ENCODE results near the gene PLEKHH3.
"Not testable (repeated sequence)": the region's sequence is repeated elsewhere in the genome, so short reads cannot be mapped to it uniquely, and the experiment has no call there.

The PLEKHH3 gene

GRCh38 chr17:42623271-42623670 is 53.5 kb downstream of the PLEKHH3 start:
- no peaks in the 10 kb centered on the region for H3K9me2 ChIP-seq (replicated peaks; ENCODE audit: low read depth, low read length)
- no peaks in the 10 kb centered on the region for H3K79me2 ChIP-seq (ENCODE audit: insufficient read depth, low read length)
- peaks cover 6% of the 10 kb centered on the region for H3K4me1 ChIP-seq (ENCODE audit: insufficient read depth, low read length, poor library complexity, severe bottlenecking)
- TF ChIP-seq EZH2phosphoT487 (IDR thresholded peaks at IDR 0.05; ENCODE audit: borderline replicate concordance) (no peak), CTCF (conservative IDR thresholded peaks at IDR 0.05; ENCODE audit: low read length) (no peak)
- no peaks in the 10 kb centered on the region for H3K9me3 ChIP-seq (ENCODE audit: insufficient read depth, low read depth, low read length)
- H3K4me2 ChIP-seq (ENCODE audit: low read depth, low read length, poor library complexity, severe bottlenecking), result no peak overlapping the region
- no peak overlapping the region for H3K9ac ChIP-seq (ENCODE audit: low read depth, low read length, poor library complexity, severe bottlenecking)
- H3K4me3 ChIP-seq (ENCODE audit: low read length, poor library complexity, severe bottlenecking), result no peak overlapping the region
- H3K36me3 ChIP-seq (ENCODE audit: insufficient read depth, low read length), result no peaks in the 10 kb centered on the region
- H3F3A ChIP-seq (ENCODE audit: low read depth), result no peaks in the 10 kb centered on the region
- H4K20me1 ChIP-seq (ENCODE audit: insufficient read depth, low read length, poor library complexity, severe bottlenecking), result no peaks in the 10 kb centered on the region
- H3K27me3 ChIP-seq (ENCODE audit: insufficient read depth, low read length, poor library complexity, severe bottlenecking), result no peaks in the 10 kb centered on the region
- H2AFZ ChIP-seq (ENCODE audit: low read length), result no peak overlapping the region

GRCh38 chr17:42621987-42622386 is 54.8 kb downstream of the PLEKHH3 start:
- not testable (repeated sequence) for H3K9ac ChIP-seq (ENCODE audit: low read depth, low read length, poor library complexity, severe bottlenecking); H3K79me2 ChIP-seq (ENCODE audit: insufficient read depth, low read length); H3K9me2 ChIP-seq (replicated peaks; ENCODE audit: low read depth, low read length); H3K36me3 ChIP-seq (ENCODE audit: insufficient read depth, low read length); H3K9me3 ChIP-seq (ENCODE audit: insufficient read depth, low read depth, low read length); H3K4me2 ChIP-seq (ENCODE audit: low read depth, low read length, poor library complexity, severe bottlenecking); H2AFZ ChIP-seq (ENCODE audit: low read length); H3F3A ChIP-seq (ENCODE audit: low read depth); H3K4me3 ChIP-seq (ENCODE audit: low read length, poor library complexity, severe bottlenecking); H3K4me1 ChIP-seq (ENCODE audit: insufficient read depth, low read length, poor library complexity, severe bottlenecking); H4K20me1 ChIP-seq (ENCODE audit: insufficient read depth, low read length, poor library complexity, severe bottlenecking); H3K27me3 ChIP-seq (ENCODE audit: insufficient read depth, low read length, poor library complexity, severe bottlenecking)

- no peaks in the 10 kb centered on the region for H3F3A ChIP-seq (ENCODE audit: low read depth)
- no peak overlapping the region for H3K4me3 ChIP-seq (ENCODE audit: low read length, poor library complexity, severe bottlenecking)
- no peaks in the 10 kb centered on the region for H4K20me1 ChIP-seq (ENCODE audit: insufficient read depth, low read length, poor library complexity, severe bottlenecking)
- no peaks in the 10 kb centered on the region for H3K27me3 ChIP-seq (ENCODE audit: insufficient read depth, low read length, poor library complexity, severe bottlenecking)
- peak overlapping the region; percentile 12 for H3K9ac ChIP-seq (ENCODE audit: low read depth, low read length, poor library complexity, severe bottlenecking)
- TF ChIP-seq EZH2phosphoT487 (IDR thresholded peaks at IDR 0.05; ENCODE audit: borderline replicate concordance), result no peak
- peak; percentile 37; the same call in 1 of the 2 replicates for TF ChIP-seq CTCF (conservative IDR thresholded peaks at IDR 0.05; ENCODE audit: low read length)
- H3K9me3 ChIP-seq (ENCODE audit: insufficient read depth, low read depth, low read length), result no peaks in the 10 kb centered on the region
- H3K4me1 ChIP-seq (ENCODE audit: insufficient read depth, low read length, poor library complexity, severe bottlenecking), result peaks cover 6% of the 10 kb centered on the region
- no peaks in the 10 kb centered on the region for H3K9me2 ChIP-seq (replicated peaks; ENCODE audit: low read depth, low read length)
- no peaks in the 10 kb centered on the region for H3K79me2 ChIP-seq (ENCODE audit: insufficient read depth, low read length)
- no peak overlapping the region for H2AFZ ChIP-seq (ENCODE audit: low read length)
- peak overlapping the region; percentile 21 for H3K4me2 ChIP-seq (ENCODE audit: low read depth, low read length, poor library complexity, severe bottlenecking)
- H3K36me3 ChIP-seq (ENCODE audit: insufficient read depth, low read length), result peaks cover 17% of the 10 kb centered on the region; the same call in 1 of the 2 replicates
Measured at GRCh38 chr17:42618442-42619150, 58.2 kb downstream of the PLEKHH3 start.

DNA sequence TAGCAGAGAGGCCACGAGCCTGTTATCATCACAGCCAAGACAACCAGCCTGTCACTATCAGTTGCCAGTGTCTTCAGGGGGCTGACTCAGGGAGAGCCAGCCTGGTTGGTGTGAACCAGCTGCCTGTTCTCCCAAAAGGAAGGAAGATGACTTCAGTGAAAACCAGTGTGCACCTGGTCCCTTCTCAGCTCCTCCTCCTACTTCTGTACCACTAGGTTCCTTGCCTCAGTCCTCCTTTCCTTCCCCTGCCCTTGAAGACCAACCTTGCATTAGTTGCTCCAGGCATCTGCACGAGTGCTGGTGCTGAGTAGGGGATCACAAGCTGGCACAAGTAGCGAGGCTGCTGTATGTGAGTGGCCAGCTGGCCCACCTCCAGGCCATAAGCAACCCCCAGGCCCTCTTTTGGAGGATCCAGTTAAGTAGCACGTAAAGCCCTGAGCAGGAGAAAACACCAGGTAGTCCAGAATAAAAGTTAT is 58.8 kb downstream of the PLEKHH3 start:
- TF ChIP-seq CTCF (conservative IDR thresholded peaks at IDR 0.05; ENCODE audit: low read length), result no peak
- no peak for TF ChIP-seq EZH2phosphoT487 (IDR thresholded peaks at IDR 0.05; ENCODE audit: borderline replicate concordance)

More for the DNA sequence above, 58.8 kb downstream of the PLEKHH3 start:
- Histone ChIP-seq H3F3A (ENCODE audit: low read depth) (no peaks in the 10 kb centered on the region), H3K27me3 (ENCODE audit: insufficient read depth, low read length, poor library complexity, severe bottlenecking) (no peaks in the 10 kb centered on the region), H3K79me2 (ENCODE audit: insufficient read depth, low read length) (no peaks in the 10 kb centered on the region), H3K9ac (ENCODE audit: low read depth, low read length, poor library complexity, severe bottlenecking) (peak overlapping the region; percentile 12), H3K4me2 (ENCODE audit: low read depth, low read length, poor library complexity, severe bottlenecking) (peak overlapping the region; percentile 21), H4K20me1 (ENCODE audit: insufficient read depth, low read length, poor library complexity, severe bottlenecking) (no peaks in the 10 kb centered on the region), H3K36me3 (ENCODE audit: insufficient read depth, low read length) (peaks cover 20% of the 10 kb centered on the region; the same call in 1 of the 2 replicates), H3K4me1 (ENCODE audit: insufficient read depth, low read length, poor library complexity, severe bottlenecking) (peaks cover 6% of the 10 kb centered on the region), H3K9me3 (ENCODE audit: insufficient read depth, low read depth, low read length) (no peaks in the 10 kb centered on the region), H3K9me2 (replicated peaks; ENCODE audit: low read depth, low read length) (no peaks in the 10 kb centered on the region), H3K4me3 (ENCODE audit: low read length, poor library complexity, severe bottlenecking) (no peak overlapping the region), H2AFZ (ENCODE audit: low read length) (no peak overlapping the region)

All from Loucy (cell line).